Fibroblast of gingiva (primary cell): ENCODE results near the gene NHERF1.

Experiments
- DNase-seq: peaks from one replicate; pipeline ENCODE4 v3.0.0-alpha.2; 2011; ENCODE audit warnings: low read depth

Gene NHERF1

GRCh38 chr17:74732042-74732867 is 16.2 kb upstream of the NHERF1 start:
- no peak for DNase-seq

GRCh38 chr17:74733365-74734122 is 14.9 kb upstream of the NHERF1 start:
- DNase-seq = no peak

- no peak for DNase-seq
Measured at GRCh38 chr17:74734256-74734655, 14.2 kb upstream of the NHERF1 start.

- DNase-seq = peak; percentile 61
Measured at GRCh38 chr17:74736513-74737298, 11.7 kb upstream of the NHERF1 start, which contains the start of gene RAB37. TSS of gene RAB37 (plus strand) at chr17:74737256. CDS start at chr17:74737273, 17 bp downstream.

GRCh38 chr17:74737299-74738050 is 11.0 kb upstream of the NHERF1 start:
- DNase-seq = no peak

- no peak for DNase-seq
Measured at GRCh38 chr17:74738051-74738996, 10.1 kb upstream of the NHERF1 start.

- no peak for DNase-seq
Measured at GRCh38 chr17:74739227-74739831, 9.1 kb upstream of the NHERF1 start.

- DNase-seq = no peak
Measured at GRCh38 chr17:74740173-74740572, 8.3 kb upstream of the NHERF1 start.

- DNase-seq = no peak
Measured at GRCh38 chr17:74740641-74741387, 7.6 kb upstream of the NHERF1 start.

- DNase-seq = no peak
Measured at GRCh38 chr17:74742153-74742515, 6.3 kb upstream of the NHERF1 start.

- no peak for DNase-seq
Measured at GRCh38 chr17:74742978-74743545, 5.4 kb upstream of the NHERF1 start.

GRCh38 chr17:74743755-74744154 is 4.7 kb upstream of the NHERF1 start:
- DNase-seq = no peak

- DNase-seq = no peak
Measured at GRCh38 chr17:74744349-74744713, 4.1 kb upstream of the NHERF1 start.

- peak; percentile 61 for DNase-seq
Measured at GRCh38 chr17:74744714-74745547, 3.5 kb upstream of the NHERF1 start.

GRCh38 chr17:74745548-74746177 is 2.8 kb upstream of the NHERF1 start:
- DNase-seq = no peak

GRCh38 chr17:74746376-74746775 is 2.1 kb upstream of the NHERF1 start:
- DNase-seq = no peak

- DNase-seq = no peak
Measured at GRCh38 chr17:74746922-74747321, 1.5 kb upstream of the NHERF1 start.

GRCh38 chr17:74748279-74748528 is 224 bp upstream of the NHERF1 start:
- no peak for DNase-seq
